Tibial nerve (tissue), 4 donors: Measurements from ENCODE around the gene C1orf216.

Experiments used
- CTCF ChIP-seq, 5 experiments: fragments of 200-600 bp in 3 of 5; fragments of 450-650 bp in 2 of 5; sonication (generic) in 3 of 5; IDR thresholded peaks; one replicate each; pipeline ENCODE4 v1.5.1; 2016 to 2019; ENCODE audit warnings: antibody characterized with exemption in 5 of 5, mild to moderate bottlenecking in 3 of 5, moderate library complexity in 2 of 5
- EP300 ChIP-seq, 2 donors: sonication (generic); formaldehyde crosslinking; IDR thresholded peaks; one replicate each; pipeline ENCODE4 v1.6.1; 2017; ENCODE audit warnings: antibody characterized with exemption in 2 of 2, mild to moderate bottlenecking in 1 of 2
- POLR2A ChIP-seq, 2 donors: fragments of 450-650 bp; IDR thresholded peaks; one replicate each; pipeline ENCODE4 v1.6.1; 2017; ENCODE audit warnings: antibody characterized with exemption in 2 of 2, mild to moderate bottlenecking in 2 of 2, moderate library complexity in 2 of 2

GRCh38 chr1:35714921-35715567, 3.6 kb downstream of the C1orf216 start:
- no peak for TF ChIP-seq CTCF (IDR thresholded peaks at IDR 0.05)
- no peak for TF ChIP-seq POLR2A (IDR thresholded peaks at IDR 0.05)
- no peak for TF ChIP-seq EP300 (IDR thresholded peaks at IDR 0.05)
